A204.1 (cell line): Measurements from ENCODE around the gene KRTAP9-7.
"Not testable (repeated sequence)": the region's sequence is repeated elsewhere in the genome, so short reads cannot be mapped to it uniquely, and the experiment has no call there.

Experiments
- FAIRE-seq: peaks from 2 replicates; lab custom pipeline; 2012; peaks lifted over from hg19 to GRCh38; lab: Jason Lieb, UNC

The KRTAP9-7 gene, protein sequence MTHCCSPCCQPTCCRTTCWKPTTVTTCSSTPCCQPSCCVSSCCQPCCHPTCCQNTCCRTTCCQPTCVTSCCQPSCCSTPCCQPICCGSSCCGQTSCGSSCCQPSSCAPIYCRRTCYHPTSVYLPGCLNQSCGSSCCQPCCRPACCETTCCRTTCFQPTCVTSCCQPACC

DNA sequence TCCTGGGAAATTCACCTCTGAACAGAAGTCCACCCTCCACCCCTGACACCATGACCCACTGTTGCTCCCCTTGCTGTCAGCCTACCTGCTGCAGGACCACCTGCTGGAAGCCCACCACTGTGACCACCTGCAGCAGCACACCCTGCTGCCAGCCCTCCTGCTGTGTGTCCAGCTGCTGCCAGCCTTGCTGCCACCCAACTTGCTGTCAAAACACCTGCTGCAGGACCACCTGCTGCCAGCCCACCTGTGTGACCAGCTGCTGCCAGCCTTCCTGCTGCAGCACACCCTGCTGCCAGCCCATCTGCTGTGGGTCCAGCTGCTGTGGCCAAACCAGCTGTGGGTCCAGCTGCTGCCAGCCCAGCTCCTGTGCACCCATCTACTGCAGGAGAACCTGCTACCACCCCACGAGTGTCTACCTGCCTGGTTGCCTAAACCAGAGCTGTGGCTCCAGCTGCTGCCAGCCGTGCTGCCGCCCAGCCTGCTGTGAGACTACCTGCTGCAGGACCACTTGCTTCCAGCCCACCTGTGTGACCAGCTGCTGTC, at the start of gene KRTAP9-7:
Gene KRTAP9-7, plus strand, starts transcription at position 51 of the 543 bp plus-strand sequence. Its CDS starts 0 bp downstream, at position 51.
- not testable (repeated sequence) for FAIRE-seq

DNA sequence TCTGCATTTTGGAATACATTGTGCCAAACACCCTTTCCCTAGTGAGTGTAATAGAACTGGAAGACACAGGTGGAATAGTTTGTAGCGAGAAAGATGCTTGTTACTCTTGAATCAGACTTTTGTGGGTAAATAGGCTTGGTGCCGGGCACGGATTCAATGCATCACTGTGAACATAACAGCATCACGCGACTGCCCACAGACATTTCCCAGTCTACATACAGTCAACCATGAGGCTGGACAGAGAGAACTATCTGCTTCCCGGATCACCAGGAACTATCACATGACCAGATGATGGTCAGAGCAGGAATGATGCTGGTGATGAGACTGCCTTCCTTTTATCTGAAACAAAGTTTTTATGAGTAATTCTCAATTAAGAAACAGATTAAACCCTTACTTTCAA, 49.4 kb upstream of the KRTAP9-7 start:
- FAIRE-seq = no peak

DNA sequence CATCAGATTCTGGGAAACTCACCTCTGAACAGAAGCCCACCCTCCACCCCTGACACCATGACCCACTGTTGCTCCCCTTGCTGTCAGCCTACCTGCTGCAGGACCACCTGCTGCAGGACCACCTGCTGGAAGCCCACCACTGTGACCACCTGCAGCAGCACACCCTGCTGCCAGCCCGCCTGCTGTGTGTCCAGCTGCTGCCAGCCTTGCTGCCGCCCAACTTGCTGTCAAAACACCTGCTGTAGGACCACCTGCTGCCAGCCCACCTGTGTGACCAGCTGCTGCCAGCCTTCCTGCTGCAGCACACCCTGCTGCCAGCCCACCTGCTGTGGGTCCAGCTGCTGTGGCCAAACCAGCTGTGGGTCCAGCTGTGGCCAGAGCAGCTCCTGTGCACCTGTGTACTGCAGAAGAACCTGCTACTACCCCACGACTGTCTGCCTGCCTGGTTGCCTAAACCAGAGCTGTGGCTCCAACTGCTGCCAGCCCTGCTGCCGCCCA, 48.9 kb upstream of the KRTAP9-7 start, which contains the start of gene KRTAP9-2:
Gene KRTAP9-2, plus strand, starts transcription at position 51 of the 498 bp plus-strand sequence. Its CDS starts 7 bp downstream, at position 58.
- FAIRE-seq = not testable (repeated sequence)

DNA sequence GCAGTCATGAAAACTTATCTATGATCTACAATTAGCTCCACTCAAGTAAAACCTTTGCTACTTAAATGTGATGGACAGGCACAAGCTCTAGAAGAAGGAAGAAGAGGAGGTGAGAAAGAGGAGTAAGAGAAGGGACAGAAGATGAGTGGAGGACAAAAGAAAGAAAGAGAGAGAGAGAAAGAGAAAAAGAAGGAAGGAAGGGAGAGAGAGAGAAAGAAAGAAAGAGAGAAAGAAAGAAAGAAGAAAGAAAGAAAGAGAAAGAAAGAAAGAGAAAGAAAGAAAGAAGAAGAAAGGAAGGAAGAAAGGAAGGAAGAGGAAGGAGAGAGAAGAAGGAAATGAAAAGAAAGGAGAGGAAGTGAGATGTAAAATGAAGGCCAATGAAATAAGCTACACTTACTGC, 45.4 kb upstream of the KRTAP9-7 start:
- FAIRE-seq = no peak

DNA sequence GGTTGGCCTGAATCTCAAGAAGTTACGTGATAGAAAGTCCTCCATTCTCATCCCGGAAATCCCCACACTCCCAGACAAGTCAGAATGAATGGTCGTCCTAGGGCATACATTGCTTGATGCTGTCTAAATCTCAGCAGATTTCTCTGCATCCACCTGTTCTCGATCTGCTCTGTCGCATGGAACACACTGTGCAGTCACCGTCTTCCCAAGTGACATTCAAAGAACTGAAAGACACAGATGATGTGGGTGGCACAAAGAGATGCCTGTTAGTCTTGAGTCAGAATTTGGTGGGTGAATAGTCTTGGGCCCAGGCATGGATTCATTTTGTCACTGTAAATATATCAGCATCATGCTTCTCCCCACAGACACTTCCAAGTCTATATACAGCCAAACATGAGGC, 43.8 kb upstream of the KRTAP9-7 start:
- no peak for FAIRE-seq

DNA sequence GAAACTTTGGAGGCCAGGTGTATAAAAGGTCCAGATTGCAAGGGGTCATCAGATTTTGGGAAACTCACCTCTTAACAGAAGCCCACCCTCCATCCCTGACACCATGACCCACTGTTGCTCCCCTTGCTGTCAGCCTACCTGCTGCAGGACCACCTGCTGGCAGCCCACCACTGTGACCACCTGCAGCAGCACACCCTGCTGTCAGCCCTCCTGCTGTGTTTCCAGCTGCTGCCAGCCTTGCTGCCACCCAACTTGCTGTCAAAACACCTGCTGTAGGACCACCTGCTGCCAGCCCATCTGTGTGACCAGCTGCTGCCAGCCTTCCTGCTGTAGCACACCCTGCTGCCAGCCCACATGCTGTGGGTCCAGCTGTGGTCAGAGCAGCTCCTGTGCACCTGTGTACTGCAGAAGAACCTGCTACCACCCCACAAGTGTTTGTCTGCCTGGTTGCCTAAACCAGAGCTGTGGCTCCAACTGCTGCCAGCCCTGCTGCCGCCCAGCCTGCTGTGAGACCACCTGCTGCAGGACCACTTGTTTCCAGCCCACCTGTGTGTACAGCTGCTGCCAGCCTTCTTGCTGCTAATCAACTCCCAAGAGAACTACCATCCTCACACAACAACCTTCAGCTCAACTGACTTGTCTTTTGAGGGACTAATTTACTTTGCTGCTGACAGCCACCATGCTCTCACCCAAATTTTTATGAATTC, 42.9 kb upstream of the KRTAP9-7 start, which contains the start of gene KRTAP9-3:
Gene KRTAP9-3, plus strand, starts transcription at position 51 of the 707 bp plus-strand sequence. Its CDS starts 53 bp downstream, at position 104.
- not testable (repeated sequence) for FAIRE-seq

DNA sequence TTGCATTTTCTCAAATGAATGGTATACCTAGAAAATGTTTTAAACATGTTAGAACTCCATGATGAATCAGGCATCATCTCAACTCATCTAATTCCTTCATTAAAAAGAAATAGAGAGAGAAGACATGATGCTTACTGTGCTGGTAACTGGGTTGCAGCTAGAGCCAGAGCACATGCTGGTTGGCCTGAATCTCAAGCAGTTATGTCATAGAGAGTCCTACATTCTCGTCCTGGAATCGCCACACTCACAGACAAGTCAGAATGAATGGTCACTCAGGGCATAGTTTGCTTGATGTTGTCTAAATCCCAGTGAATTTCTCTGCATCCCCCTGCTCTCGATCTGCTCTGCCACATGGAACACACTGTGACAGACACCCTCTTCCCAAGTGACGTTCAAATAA, 38.4 kb upstream of the KRTAP9-7 start:
- FAIRE-seq = not testable (repeated sequence)

DNA sequence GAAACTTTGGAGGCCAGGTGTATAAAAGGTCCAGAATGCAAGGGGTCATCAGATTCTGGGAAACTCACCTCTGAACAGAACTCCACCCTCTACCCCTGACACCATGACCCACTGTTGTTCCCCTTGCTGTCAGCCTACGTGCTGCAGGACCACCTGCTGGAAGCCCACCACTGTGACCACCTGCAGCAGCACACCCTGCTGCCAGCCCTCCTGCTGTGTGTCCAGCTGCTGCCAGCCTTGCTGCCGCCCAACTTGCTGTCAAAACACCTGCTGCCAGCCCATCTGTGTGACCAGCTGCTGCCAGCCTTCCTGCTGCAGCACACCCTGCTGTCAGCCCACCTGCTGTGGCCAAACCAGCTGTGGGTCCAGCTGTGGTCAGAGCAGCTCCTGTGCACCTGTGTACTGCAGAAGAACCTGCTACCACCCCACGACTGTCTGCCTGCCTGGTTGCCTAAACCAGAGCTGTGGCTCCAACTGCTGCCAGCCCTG, 37.5 kb upstream of the KRTAP9-7 start, which contains the start of gene KRTAP9-8:
Gene KRTAP9-8, plus strand, starts transcription at position 51 of the 489 bp plus-strand sequence. Its CDS starts 53 bp downstream, at position 104.
- FAIRE-seq = not testable (repeated sequence)

DNA sequence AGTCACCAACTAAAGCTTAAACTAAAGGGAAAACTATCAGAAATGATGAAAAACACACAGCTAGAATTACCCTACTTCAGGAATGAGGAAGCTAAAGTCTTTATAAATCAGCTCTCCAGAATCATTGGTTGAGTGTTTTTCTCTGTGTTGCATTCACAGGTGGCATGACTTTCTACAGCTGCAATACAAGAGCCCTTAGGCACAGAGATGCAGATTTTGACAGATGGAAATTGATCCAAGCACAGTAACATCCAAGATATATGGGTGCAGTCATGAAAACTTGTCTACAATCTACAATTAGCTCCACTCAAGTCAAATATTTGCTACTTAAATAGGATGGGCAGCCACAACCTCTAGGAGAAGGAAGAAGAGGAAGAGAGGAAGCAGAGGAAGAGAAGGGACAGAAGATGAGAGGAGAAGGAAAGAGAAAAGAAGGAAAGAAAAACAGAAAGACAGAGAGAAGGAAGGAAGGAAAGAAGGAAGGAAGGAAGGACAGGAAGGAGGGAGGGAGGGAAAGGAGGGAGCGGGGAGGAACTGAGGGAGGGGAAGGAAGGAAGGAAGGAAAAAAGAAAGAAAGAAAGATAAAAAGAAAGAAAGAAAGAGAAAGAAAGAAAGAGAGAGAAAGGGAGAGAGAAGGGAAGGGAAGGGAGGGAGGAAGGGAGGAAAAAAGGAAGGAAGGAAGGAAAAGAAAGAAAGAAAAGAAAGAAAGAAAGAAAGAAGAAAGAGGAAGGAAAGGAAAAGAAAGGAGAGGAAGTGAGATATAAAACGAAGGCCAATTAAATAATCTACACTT, 28.3 kb upstream of the KRTAP9-7 start:
- FAIRE-seq = not testable (repeated sequence)

DNA sequence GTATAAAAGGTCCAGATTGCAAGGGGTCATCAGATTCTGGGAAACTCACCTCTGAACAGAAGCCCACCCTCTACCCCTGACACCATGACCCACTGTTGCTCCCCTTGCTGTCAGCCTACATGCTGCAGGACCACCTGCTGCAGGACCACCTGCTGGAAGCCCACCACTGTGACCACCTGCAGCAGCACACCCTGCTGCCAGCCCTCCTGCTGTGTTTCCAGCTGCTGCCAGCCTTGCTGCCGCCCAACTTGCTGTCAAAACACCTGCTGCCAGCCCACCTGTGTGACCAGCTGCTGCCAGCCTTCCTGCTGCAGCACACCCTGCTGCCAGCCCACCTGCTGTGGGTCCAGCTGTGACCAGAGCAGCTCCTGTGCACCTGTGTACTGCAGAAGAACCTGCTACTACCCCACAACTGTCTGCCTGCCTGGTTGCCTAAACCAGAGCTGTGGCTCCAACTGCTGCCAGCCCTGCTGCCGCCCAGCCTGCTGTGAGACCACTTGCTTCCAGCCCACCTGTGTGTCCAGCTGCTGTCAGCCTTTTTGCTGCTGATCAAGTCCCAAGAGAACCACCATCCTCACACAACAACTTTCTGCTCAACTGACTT, 25.8 kb upstream of the KRTAP9-7 start, which contains the start of gene KRTAP9-4:
Gene KRTAP9-4, plus strand, starts transcription at position 51 of the 604 bp plus-strand sequence. Its CDS starts 34 bp downstream, at position 85.
- FAIRE-seq = not testable (repeated sequence)

DNA sequence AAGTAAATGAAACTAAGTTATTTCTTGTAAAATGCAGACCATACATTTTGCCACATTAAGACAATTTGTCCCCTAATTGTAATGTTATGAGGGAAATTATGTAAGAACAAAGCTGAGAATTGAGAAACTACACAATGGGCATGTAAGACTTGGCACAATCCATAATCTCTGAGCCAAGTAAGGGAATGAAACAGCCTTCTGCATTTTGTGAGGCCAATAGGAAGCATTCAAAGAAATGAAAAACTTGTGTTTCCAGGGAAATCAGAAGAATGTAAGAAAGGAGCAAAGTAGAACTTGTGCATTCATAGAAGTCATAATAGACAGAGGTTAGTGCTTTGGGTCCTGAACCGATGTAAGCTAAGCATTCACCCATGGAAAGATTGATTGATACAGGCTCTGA, 24.2 kb upstream of the KRTAP9-7 start:
- no peak for FAIRE-seq

DNA sequence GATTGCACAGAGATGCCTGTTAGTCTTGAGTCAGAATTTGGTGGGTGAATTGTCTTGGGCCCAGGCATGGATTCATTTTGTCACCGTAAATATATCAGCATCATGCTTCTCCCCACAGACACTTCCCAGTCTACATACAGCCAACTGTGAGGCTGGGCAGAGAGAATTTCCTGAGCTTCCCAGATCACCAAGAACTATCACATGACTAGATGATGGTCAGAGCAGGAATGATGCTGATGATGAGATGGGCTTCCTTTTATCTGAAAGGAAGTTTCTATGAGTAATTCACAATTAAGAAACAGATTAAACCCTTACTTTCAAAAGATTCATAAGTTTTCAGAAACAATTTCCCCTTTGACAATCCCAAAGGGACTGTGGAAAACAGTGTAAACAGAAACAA, 20.6 kb upstream of the KRTAP9-7 start:
- no peak for FAIRE-seq

DNA sequence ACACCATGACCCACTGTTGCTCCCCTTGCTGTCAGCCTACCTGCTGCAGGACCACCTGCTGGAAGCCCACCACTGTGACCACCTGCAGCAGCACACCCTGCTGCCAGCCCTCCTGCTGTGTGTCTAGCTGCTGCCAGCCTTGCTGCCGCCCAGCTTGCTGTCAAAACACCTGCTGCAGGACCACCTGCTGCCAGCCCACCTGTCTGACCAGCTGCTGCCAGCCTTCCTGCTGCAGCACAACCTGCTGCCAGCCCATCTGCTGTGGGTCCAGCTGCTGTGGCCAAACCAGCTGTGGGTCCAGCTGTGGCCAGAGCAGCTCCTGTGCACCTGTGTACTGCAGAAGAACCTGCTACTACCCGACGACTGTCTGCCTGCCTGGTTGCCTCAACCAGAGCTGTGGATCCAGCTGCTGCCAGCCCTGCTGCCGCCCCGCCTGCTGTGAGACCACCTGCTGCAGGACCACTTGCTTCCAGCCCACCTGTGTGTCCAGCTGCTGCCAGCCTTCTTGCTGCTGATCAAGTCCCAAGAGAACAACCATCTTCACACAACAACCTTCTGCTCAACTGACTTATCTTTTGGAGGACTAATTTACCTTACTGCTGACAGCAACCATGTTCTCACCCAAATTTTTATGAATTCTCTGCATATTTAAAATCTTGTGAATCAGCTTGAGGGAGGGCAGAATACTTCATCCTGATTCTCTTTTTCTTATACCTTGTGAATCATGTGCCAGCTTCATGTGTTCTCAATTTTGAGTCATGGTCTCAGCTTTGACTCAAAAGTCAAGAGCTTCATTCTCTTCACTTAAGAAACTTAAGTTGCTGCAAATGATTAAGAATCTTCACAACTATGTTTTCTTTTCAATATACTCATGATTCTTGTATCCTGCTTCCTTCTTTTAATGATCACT, 19.9 kb upstream of the KRTAP9-7 start, which contains the start of gene KRTAP9-9:
Gene KRTAP9-9, plus strand, starts transcription at position 4 of the 910 bp plus-strand sequence.
- not testable (repeated sequence) for FAIRE-seq

DNA sequence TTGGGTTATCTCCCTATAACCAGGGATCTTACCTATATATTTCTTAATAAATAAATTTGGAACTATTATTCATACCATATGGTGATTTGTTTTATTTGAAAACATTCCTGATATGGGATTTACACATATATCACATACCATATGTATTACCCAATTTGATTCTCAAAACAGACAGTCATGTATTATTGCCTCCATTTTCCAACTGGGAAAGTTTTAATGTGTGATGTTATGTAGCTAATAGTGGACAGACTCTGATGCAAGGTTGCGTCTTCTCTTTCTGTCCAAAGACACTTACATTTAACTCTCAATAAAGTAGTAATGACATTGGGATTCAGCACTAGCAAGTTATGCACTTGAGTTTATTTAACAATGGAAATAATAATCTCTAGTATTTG, 19.2 kb upstream of the KRTAP9-7 start:
- FAIRE-seq = no peak

DNA sequence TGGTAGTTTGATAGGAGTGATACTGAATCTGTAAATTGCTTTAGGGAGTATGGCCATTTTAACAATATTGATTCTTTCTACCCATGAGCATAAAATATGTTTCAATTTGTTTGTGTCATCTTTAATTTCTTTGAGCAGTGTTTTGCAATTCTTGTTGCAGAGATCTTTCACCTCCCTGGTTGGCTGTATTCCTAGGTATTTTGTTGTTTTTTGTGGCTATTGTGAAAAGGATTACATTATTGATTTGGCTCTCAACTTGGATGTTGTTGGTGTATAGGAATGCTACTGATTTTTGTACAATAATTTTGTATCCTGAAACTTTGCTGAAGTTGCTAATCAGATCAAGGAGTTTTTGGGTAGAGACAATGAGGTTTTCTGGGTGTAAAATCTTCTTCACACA, 17.1 kb upstream of the KRTAP9-7 start:
- no peak for FAIRE-seq

DNA sequence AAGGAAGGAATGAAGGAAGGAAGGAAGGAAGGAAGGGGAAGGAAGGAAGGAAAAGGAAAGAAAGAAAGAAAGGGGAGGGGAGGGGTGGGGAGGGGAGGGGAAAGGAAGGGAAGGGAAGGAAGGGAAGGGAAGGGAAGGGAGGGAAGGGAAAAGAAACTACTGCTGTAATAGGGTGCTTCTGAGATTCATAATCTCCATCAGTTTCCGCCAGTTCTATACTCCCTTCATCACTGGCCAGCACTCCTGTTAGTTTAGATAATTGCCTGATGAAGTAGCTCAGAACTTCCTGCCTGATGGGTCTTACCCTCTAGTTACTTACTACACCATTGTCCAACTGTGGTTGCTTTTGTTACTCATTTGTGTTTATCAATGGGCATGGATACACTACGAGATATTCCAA, 12.3 kb upstream of the KRTAP9-7 start:
- no peak for FAIRE-seq

DNA sequence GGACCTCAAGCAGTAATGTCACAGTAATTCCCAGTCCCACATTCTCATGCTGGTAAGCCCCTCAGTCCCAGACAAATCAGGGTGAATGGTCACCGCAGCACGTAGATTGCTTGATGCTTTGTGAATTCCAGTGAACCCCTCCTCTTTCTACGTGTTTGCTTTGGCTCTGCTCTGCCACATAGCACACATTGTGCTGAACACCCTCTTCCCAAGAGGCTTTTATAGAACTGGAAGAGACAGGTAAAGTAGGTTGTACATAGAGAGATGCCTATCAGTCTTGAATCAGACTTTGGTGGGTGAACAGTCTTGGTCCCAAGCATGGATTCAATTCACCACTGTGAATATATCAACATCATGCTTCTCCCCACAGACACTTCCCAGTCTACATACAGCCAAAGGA, 10.9 kb upstream of the KRTAP9-7 start:
- FAIRE-seq = no peak

DNA sequence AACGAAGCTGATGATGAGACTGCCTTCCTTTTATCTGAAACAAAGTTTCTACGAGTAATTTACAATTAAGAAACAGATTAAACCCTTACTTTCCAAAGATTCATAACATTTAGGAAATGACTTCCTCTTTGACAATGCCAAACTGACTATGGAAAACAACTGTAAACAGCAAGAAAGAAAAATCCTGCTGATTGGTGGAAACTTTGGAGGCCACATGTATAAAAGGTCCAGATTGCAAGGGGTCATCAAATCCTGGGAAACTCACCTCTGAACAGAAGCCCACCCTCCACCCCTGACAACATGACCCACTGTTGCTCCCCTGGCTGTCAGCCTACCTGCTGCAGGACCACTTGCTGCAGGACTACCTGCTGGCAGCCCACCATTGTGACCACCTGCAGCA, 10.4 kb upstream of the KRTAP9-7 start, which contains the start of gene KRTAP9-6:
Gene KRTAP9-6, plus strand, starts transcription at position 301 of the 400 bp plus-strand sequence. Its CDS starts 0 bp downstream, at position 301.
- FAIRE-seq = no peak

DNA sequence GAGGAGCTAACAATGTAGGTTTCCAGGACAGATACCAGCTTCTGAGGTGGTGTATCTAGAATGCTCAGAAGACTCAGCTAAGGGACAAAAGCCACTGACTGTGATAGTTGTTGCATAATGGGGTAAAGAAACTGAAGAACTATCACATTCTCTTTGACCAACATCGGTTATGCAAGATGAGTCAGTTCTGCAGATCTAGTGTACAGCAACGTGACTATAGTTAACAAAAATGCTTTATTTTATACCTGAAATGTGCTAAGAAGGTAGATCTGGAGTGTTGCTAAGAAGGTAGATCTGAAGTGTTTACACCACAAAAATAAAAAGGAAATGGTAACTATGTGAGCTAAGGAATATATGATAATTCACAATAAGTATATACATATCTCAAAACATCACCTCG, 7.8 kb upstream of the KRTAP9-7 start:
- FAIRE-seq = no peak

DNA sequence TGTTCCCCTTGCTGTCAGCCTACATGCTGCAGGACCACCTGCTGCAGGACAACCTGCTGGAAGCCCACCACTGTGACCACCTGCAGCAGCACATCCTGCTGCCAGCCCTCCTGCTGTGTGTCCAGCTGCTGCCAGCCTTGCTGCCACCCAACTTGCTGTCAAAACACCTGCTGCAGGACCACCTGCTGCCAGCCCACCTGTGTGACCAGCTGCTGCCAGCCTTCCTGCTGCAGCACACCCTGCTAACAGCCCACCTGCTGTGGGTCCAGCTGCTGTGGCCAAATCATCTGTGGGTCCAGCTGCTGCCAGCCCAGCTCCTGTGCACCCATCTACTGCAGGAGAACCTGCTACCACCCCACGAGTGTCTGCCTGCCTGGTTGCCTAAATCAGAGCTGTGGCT, 4.2 kb upstream of the KRTAP9-7 start:
- FAIRE-seq = not testable (repeated sequence)
